Activated naive CD4-positive, alpha-beta T cell treated with anti-CD3 and anti-CD28 coated beads, Interleukin-2, amount 50 U/mL, for 72 hours (primary cell): ENCODE results near the gene TMEM107. TPM values are rescaled to one million over a fixed set of nuclear protein-coding genes. Genes with fewer than 3 reads are reported as not detected.

Source experiments
- ATAC-seq, 2 donors: fragments of 150-1000 bp; cut with Tn5 transposase; 2 replicates each; pipeline ENCODE4 v1.10.0; 2021; ENCODE audit warnings: mild to moderate bottlenecking in 2 of 2, moderate library complexity in 2 of 2
- DNase-seq, 2 donors: peaks; one replicate each; pipeline ENCODE4 v3.0.0; 2021 to 2022; ENCODE audit warnings: low spot score in 2 of 2
- H3K27ac Mint-ChIP-seq, 2 donors: one replicate each; pipeline ENCODE4 v1.8.0; 2022; ENCODE audit warnings: mild to moderate bottlenecking in 2 of 2, mixed read lengths in 2 of 2
- H3K36me3 Mint-ChIP-seq, 2 donors: one replicate each; pipeline ENCODE4 v1.8.0; 2022; ENCODE audit warnings: mixed read lengths in 2 of 2
- H3K9me3 Mint-ChIP-seq, 2 donors: one replicate each; pipeline ENCODE4 v1.8.0; 2022; ENCODE audit warnings: mixed read lengths in 2 of 2
- total RNA-seq, 2 donors: library from RNA; stranded (reverse); gene quantifications; one replicate each; pipeline ENCODE4 v1.2.3, GENCODE V29; 2022

TMEM107 gene
- total RNA-seq, 2 donors from 2014 or later, result 32.7 to 48.9 TPM

GRCh38 chr17:8148560-8148959 lies 27.6 kb downstream of the TMEM107 start:
- Mint-ChIP-seq H3K36me3 (peaks cover 11 to 21% of the 10 kb centered on the region in 2 donors), H3K27ac (peak overlapping the region in 1 of 2 donors; percentile 40), H3K9me3 (no peaks in the 10 kb centered on the region)
- DNase-seq (no peak), ATAC-seq (no peak)

- H3K27ac Mint-ChIP-seq, result peak overlapping the region in 1 of 2 donors; percentile 56
- no peaks in the 10 kb centered on the region for H3K9me3 Mint-ChIP-seq
- no peak for DNase-seq
- ATAC-seq, result no peak
- H3K36me3 Mint-ChIP-seq, result peaks cover 11 to 14% of the 10 kb centered on the region in 2 donors
Measured at GRCh38 chr17:8147805-8148404, 28.3 kb downstream of the TMEM107 start.

GRCh38 chr17:8147141-8147804 lies 28.9 kb downstream of the TMEM107 start:
- DNase-seq (no peak), ATAC-seq (no peak)
- Mint-ChIP-seq H3K27ac (peak overlapping the region in 1 of 2 donors; percentile 56), H3K9me3 (no peaks in the 10 kb centered on the region), H3K36me3 (peaks cover 11 to 13% of the 10 kb centered on the region in 2 donors)

GRCh38 chr17:8146381-8147140 lies 29.6 kb downstream of the TMEM107 start:
- no peak for DNase-seq
- Mint-ChIP-seq H3K27ac (peak overlapping the region; percentile 56 to 65), H3K36me3 (peaks cover 13 to 15% of the 10 kb centered on the region in 2 donors)

GRCh38 chr17:8145811-8146210 lies 30.4 kb downstream of the TMEM107 start:
- ATAC-seq (no peak), DNase-seq (no peak)
- Mint-ChIP-seq H3K27ac (peak overlapping the region in 1 of 2 donors; percentile 56), H3K9me3 (no peaks in the 10 kb centered on the region), H3K36me3 (peaks cover 13 to 19% of the 10 kb centered on the region in 2 donors)

More at GRCh38 chr17:8146381-8147140, 29.6 kb downstream of the TMEM107 start:
- H3K9me3 Mint-ChIP-seq, result no peaks in the 10 kb centered on the region
- ATAC-seq, result no peak

GRCh38 chr17:8144401-8145231 lies 31.6 kb downstream of the TMEM107 start:
- no peak for ATAC-seq
- H3K9me3 Mint-ChIP-seq, result no peaks in the 10 kb centered on the region
- H3K27ac Mint-ChIP-seq, result peak overlapping the region in 1 of 2 donors; percentile 79
- peaks cover 13 to 18% of the 10 kb centered on the region in 2 donors for H3K36me3 Mint-ChIP-seq
- DNase-seq, result no peak

GRCh38 chr17:8143581-8144400 lies 32.4 kb downstream of the TMEM107 start:
- H3K27ac Mint-ChIP-seq, result peak overlapping the region in 1 of 2 donors; percentile 79
- DNase-seq (no peak), ATAC-seq (no peak)
- peaks cover 13% of the 10 kb centered on the region in 2 donors for H3K36me3 Mint-ChIP-seq
- no peaks in the 10 kb centered on the region for H3K9me3 Mint-ChIP-seq

GRCh38 chr17:8142887-8143580 lies 33.1 kb downstream of the TMEM107 start:
- Mint-ChIP-seq H3K9me3 (no peaks in the 10 kb centered on the region), H3K36me3 (peaks cover 13% of the 10 kb centered on the region in 2 donors), H3K27ac (peak overlapping the region in 1 of 2 donors; percentile 79)
- ATAC-seq, result no peak
- peak in 1 of 2 donors; percentile 51 for DNase-seq

GRCh38 chr17:8142158-8142886 lies 33.9 kb downstream of the TMEM107 start:
- no peak for ATAC-seq
- no peak for DNase-seq
- H3K36me3 Mint-ChIP-seq, result peaks cover 13% of the 10 kb centered on the region in 2 donors
- no peaks in the 10 kb centered on the region for H3K9me3 Mint-ChIP-seq
- H3K27ac Mint-ChIP-seq, result no peak overlapping the region

GRCh38 chr17:8141741-8142140 lies 34.4 kb downstream of the TMEM107 start:
- ATAC-seq, result no peak
- no peaks in the 10 kb centered on the region for H3K9me3 Mint-ChIP-seq
- peaks cover 10 to 11% of the 10 kb centered on the region in 2 donors for H3K36me3 Mint-ChIP-seq
- no peak for DNase-seq
- H3K27ac Mint-ChIP-seq, result peak overlapping the region in 1 of 2 donors; percentile 15

GRCh38 chr17:8141045-8141444 lies 35.1 kb downstream of the TMEM107 start:
- H3K27ac Mint-ChIP-seq, result no peak overlapping the region
- no peak for DNase-seq

GRCh38 chr17:8140065-8141029 lies 35.8 kb downstream of the TMEM107 start:
- Mint-ChIP-seq H3K27ac (peak overlapping the region in 1 of 2 donors; percentile 75), H3K36me3 (peaks cover 0 to 8% of the 10 kb centered on the region in 2 donors), H3K9me3 (no peaks in the 10 kb centered on the region)
- DNase-seq, result no peak
- ATAC-seq, result no peak

More at GRCh38 chr17:8141045-8141444, 35.1 kb downstream of the TMEM107 start:
- no peaks in the 10 kb centered on the region for H3K9me3 Mint-ChIP-seq
- peaks cover 3 to 8% of the 10 kb centered on the region in 2 donors for H3K36me3 Mint-ChIP-seq
- no peak for ATAC-seq

- no peak overlapping the region for H3K27ac Mint-ChIP-seq
- DNase-seq (peak; percentile 97 to 98), ATAC-seq (peak; percentile 85 to 93)
- H3K36me3 Mint-ChIP-seq, result peaks cover 0 to 8% of the 10 kb centered on the region in 2 donors
- no peaks in the 10 kb centered on the region for H3K9me3 Mint-ChIP-seq
Measured at GRCh38 chr17:8138672-8139371, 37.4 kb downstream of the TMEM107 start.
